Ureter (tissue), 1 donor: ENCODE measurements around the gene DNAJC12. TPM values are rescaled to one million over a fixed set of nuclear protein-coding genes. Genes with fewer than 3 reads are reported as not detected.
"Not testable (repeated sequence)": the region's sequence is repeated elsewhere in the genome, so short reads cannot be mapped to it uniquely, and the experiment has no call there.

ENCODE experiments used
- DNase-seq: peaks from one replicate; pipeline ENCODE4 v3.0.0-alpha.2; 2020; ENCODE audit warnings: low spot score
- total RNA-seq: library from RNA; stranded (reverse); gene quantifications from one replicate; pipeline ENCODE4 v1.2.4, GENCODE V29; 2023
- donor health status: DM: yes; HTN: yes; CAD: no.

The DNAJC12 gene
- 1.8 TPM for total RNA-seq

DNA sequence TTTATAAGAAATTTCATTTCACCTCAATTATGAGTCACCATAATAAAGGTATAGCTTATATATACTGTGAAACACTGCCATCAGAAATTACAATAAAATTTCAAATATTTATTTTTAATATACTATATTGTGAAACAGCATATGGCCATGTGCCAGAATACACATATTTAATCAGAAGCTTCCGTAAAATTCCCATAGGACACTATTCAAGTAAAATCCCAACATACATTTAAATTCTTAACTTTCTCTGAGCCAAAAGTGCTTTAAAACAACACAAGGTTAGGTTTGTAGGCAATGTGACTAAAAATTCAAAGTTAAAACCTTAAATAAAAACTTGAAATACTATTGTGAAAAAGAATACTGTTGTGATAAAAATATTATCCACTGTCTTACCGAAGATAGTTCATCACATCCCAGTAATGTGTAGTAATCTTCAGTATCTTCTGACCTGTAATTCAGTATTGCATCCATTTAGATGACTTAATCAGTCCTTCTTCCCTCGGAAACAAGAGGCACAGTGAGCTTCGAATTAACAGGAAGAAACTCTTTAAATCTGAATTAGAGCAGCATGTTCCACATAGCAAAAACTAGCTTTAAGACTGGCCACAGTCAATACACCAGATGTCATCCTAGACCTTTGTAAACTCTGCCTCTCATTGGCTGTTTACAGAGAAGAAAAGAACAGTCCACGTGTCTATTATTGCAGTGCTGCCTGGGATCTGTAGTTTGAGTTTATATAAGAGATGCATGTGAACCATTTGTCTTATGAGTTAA, at the start of gene DNAJC12:
TSS of gene DNAJC12 (minus strand) at position 648 of the 774 bp plus-strand sequence. CDS start at position 471, 177 bp downstream.
- DNase-seq, result no peak

DNA sequence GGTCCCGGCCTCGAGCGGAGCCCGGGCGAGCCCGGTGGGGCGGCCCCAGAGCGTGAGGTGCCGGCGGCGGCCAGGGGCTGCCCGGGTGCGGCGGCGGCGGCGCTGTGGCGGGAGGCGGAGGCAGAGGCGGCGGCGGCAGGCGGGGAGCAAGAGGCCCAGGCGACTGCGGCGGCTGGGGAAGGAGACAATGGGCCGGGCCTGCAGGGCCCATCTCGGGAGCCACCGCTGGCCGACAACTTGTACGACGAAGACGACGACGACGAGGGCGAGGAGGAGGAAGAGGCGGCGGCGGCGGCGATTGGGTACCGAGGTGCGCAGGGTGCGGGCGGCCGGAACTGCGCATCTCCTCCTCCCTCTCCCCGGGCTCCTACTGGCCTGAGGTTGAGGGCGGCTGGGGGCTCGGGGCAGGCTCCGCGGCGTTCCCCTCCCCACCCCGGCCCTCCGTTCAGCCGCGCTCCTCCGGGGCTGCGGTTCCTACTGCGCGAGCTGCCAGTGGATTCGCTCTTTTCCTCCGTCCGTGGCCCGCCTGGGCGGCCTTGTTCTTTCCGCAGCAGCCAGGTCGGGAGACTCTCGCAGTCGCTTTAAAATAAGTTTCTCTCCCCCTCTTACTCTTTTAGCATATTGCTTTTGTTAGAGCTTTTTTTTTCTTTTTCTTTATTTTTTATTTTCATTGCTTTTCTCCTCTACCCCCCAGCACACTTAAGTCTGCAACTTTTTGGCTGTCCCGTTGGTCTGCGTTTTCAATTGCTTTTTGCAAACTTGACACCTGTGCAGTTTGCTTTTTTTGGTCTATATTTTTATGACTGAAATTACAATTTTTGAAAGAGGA, 47.1 kb upstream of the DNAJC12 start:
- DNase-seq, result peak; percentile 85

- DNase-seq, result peak; percentile 97
Observed at GRCh38 chr10:67884313-67884841, 46.4 kb upstream of the DNAJC12 start, which contains the start of gene SIRT1. Gene SIRT1, plus strand, starts transcription at chr10:67884656. Its CDS starts 66 bp downstream, at chr10:67884722.

DNA sequence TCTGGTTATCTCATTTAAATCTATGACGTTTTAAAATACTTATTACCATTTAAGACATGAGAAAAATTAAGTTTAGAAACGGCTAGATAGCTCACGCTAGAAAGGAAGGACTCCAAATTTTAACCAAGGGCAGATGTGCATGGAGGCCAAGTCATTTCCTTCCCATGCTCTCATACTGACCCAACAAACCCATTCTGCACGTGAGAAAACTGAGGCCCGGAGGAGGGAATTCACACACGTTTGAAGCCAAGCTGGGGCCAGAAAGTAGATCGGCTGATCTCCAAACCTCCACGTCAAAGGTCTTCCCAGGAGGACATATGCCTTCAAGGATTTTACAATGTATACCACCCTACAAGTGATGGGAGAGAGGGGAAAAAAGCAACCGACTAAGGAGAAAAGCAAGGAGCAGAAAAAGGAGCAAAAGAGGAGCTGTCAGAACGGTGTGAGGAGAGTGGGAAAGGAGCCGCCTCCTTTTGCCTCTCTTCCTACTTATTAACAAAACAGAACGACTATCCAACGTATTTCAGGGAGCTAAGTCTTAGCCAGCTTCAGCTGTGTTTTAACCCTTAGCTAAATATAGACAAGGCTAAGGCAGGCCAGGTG, 45.8 kb upstream of the DNAJC12 start:
- no peak for DNase-seq

DNA sequence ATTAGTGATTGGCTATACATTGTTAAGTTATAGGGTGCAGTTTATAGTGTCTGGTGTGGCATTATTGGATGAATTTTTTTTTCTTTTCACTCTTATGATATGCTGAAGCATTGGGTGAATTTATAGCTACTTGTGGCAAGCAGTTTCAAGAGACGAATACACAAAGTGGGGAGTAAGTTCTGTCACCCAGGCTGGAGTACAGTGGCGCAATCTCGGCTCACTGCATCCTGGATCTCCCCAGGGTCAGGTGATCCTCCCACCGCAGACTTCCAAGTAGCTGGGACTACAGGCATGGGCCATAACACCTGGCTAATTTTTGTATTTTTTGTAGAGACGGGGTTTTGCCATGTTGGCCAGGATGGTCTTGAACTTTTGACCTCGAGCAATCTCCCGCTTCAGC, 40.1 kb upstream of the DNAJC12 start:
- DNase-seq, result no peak

DNA sequence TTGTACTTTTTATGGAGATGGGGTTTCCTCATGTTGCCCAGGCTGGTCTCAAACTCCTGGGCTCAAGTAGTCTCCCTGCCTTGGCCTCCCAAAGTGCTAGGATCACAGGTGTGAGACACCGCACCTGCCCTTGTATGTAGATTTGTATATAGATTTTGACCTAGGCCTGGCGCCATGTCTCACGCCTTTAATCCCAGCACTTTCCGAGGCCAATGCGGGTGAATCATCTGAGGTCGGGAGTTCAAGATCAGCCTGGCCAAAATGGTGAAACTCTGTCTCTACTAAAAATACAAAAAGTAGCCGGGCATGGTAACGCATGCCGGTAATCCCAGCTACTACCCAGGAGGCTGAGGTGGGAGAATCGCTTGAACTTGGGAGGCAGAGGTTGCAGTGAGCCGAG, 39.4 kb upstream of the DNAJC12 start:
- DNase-seq, result not testable (repeated sequence)

DNA sequence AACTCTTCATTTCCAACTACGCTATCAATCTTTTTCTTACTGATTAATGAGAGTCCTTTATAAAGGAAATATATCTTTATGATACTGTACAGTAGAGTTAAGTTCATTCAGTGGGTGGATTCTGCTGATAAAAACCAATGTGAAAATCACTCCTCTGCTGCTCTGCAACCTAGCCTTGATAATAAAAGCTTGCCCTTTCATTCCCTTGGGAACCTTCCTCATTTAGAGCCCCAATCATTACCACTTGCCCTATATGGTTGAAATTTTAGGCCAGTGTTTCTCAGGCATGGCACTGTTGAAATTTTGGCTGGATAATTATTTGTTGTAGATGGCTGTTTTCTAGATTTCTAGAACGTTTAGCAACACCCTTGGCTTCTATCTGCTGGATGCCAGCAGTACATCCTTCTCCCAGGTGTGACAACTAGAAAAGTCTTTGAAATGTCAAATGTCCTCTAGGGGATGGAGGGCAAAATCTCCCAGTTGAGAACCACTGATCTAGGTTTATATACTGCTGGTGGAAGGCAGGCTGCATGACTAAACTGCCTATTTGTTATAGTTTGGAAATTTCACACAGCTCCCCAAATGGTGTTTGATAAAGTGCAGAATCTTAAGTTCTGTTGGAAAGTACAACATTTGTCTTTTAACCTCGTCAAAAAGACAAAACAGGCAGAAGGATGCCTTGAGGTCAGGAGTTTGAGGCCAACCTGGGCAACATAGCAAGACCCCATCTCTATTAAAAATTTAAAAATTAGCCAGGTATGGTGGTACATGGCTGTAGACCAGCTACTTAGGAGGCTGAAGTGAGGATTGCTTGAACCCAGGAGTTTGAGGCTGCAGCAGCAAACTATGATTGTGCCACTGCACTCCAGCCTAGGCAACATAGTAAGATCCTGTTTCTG, 37.6 kb upstream of the DNAJC12 start:
- no peak for DNase-seq

GRCh38 chr10:67869996-67870395, 32.0 kb upstream of the DNAJC12 start:
- no peak for DNase-seq

- no peak for DNase-seq
Observed at GRCh38 chr10:67868132-67868531, 30.1 kb upstream of the DNAJC12 start.

- no peak for DNase-seq
Observed at GRCh38 chr10:67864607-67865371, 26.8 kb upstream of the DNAJC12 start.

GRCh38 chr10:67863094-67863493, 25.1 kb upstream of the DNAJC12 start:
- no peak for DNase-seq

GRCh38 chr10:67861750-67862432, 23.9 kb upstream of the DNAJC12 start:
- DNase-seq, result no peak

GRCh38 chr10:67858971-67859370, 21.0 kb upstream of the DNAJC12 start:
- no peak for DNase-seq

DNA sequence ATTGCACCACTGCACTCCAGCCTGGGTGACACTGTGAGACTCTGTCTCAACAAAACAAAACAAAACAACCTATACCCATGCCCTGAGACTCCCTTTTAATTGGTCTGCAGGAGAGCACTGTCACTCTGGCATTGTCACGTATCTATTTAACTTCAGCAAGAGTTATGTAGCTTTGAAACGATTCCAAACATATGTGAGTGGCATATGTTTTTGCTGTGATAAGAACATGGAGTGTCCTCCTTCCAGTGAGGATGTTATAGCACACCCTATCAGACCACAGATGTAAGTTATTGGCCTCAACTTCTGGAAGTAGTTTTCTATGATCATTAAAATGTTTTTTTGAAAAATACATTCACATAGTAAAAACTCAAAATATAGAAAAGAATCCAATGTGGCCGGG, 15.5 kb upstream of the DNAJC12 start:
- no peak for DNase-seq

DNA sequence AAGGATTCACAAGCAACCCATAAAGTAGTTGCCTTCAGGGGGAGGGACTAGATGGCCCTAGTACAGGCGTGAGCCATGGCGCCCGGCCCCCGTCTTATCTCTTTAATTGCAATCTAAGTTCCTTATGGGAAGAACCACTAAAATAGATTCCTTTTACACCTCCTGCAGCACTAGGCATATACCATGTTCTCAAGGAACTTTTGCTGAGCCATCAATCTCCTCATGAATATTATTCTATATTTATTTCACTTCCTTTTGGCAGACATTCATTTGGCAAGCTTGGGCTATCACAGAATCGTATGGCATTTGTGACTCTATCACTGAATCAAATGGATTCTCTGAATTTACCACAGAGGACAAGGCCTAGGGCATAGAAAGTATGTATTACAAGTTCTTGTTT, 14.8 kb upstream of the DNAJC12 start:
- DNase-seq, result no peak

DNA sequence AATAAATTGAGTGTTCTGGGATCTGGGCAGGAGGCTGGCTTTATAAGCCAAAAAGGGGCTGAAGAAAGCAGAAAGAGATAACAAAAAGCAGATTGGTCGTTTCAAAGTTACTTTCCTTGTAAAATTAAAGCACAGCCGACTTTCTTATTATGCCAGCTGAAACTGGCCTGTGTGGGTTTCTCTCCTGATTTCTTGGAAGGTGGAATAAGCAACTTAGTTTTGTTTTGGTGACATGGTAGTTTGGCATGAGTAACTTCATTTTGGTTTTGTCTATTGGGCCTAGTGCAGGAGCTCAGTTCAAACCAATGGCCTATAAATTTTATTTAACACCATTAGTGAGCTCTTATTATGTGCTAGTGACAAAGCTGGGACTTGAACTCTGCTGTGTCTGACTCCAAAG, 13.2 kb upstream of the DNAJC12 start:
- no peak for DNase-seq

DNA sequence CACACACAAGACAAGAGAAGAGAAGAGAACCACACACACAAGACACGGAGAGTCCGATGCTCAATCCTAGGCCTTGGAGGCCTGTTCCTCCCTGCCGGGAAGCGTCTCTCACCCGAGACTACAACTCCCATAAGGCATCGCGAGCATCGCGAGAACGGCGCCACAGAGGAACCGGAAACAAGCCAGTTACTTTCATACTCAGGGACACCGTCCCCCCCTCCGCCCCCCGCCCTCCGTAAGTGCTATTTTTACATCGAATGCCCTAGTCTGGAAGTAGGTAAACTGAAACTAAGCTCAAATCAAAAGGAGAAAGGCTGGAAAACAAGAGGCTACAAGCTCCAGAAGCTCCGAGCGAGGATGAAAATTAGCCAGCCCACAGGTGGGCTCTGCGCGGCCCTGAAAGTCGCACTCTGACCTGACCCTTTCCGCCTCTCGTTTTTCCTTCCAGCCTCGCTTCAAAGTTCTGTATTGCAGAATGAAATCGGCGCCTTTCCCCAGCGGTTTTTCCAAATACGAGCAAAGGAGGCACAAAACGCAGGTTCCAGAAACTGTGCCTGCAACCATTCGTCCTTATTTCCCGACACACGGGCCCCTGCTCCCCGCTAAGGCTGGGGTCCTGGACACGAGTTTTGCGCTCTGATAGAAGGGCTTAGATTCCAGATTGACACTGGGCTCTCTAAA, 11.5 kb upstream of the DNAJC12 start:
- peak; percentile 95 for DNase-seq

DNA sequence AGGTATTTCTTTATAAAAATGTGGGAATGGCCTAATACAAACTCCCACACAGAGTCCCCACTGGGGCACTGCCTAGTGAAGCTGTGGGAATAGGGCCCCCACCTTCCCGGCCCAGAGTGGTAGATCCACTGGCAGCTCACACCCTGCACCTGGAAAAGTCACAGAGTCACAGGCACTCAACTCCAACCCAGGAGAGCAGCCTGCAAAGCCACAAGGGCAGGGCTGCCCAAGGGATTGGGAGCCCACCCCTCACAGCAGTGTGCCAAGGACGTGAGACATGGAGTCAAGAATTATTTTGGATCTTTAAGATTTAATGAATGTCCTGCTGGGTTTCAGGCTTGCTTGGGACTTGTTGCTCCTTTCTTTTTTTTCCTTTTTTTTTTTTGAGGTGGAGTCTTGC, 5.3 kb upstream of the DNAJC12 start:
- DNase-seq, result no peak

- DNase-seq, result no peak
Observed at GRCh38 chr10:67841737-67842136, 3.7 kb upstream of the DNAJC12 start.
